GM23338 (cell line): Measurements from ENCODE around the gene MAPK12. TPM values are rescaled to one million over a fixed set of nuclear protein-coding genes. Genes with fewer than 3 reads are reported as not detected.
A peak's percentile ranks its signal among the peaks of the same experiment; 100 is the strongest.

Experiments
- ATAC-seq: fragments of 200-7000 bp; cut with Tn5 transposase; 3 replicates; pipeline ENCODE4 v1.9.1; 2020
- DNase-seq: peaks from one replicate; pipeline ENCODE4 v3.0.0-alpha.2; 2015; ENCODE audit warnings: low spot score
- H2AFZ ChIP-seq: fragments of 200-600 bp; sonication (generic); 2 replicates; pipeline ENCODE4 v1.8.0; 2016; ENCODE audit warnings: antibody characterized with exemption, mild to moderate bottlenecking, moderate library complexity
- H3F3A ChIP-seq: fragments of 200-600 bp; sonication (generic); replicated peaks from 2 replicates; pipeline ENCODE4 v1.8.0; 2017; ENCODE audit warnings: antibody characterized with exemption, mixed run types, low read depth
- H3K27ac ChIP-seq: fragments of 200-600 bp; sonication (generic); 2 replicates; pipeline ENCODE4 v1.6.1; 2016; ENCODE audit warnings: low read depth
- H3K27me3 ChIP-seq: fragments of 200-600 bp; sonication (generic); 2 replicates; pipeline ENCODE4 v1.8.0; 2016; ENCODE audit warnings: mild to moderate bottlenecking, mixed run types, moderate library complexity; ENCODE audit not compliant: insufficient read depth
- H3K36me3 ChIP-seq: fragments of 200-600 bp; sonication (generic); 2 replicates; pipeline ENCODE4 v1.8.0; 2016; ENCODE audit warnings: mild to moderate bottlenecking; ENCODE audit not compliant: insufficient read depth
- H3K4me1 ChIP-seq: fragments of 200-600 bp; sonication (generic); 2 replicates; pipeline ENCODE4 v1.8.0; 2016; ENCODE audit warnings: mild to moderate bottlenecking, moderate library complexity; ENCODE audit not compliant: insufficient read depth
- H3K4me2 ChIP-seq: fragments of 200-600 bp; sonication (generic); 2 replicates; pipeline ENCODE4 v1.7.1; 2017; ENCODE audit warnings: mixed run types
- H3K4me3 ChIP-seq: fragments of 200-600 bp; sonication (generic); 2 replicates; pipeline ENCODE4 v1.6.1; 2016; ENCODE audit warnings: mixed run types
- H3K79me2 ChIP-seq: fragments of 200-600 bp; sonication (generic); replicated peaks from 2 replicates; pipeline ENCODE4 v1.8.0; 2017; ENCODE audit warnings: mild to moderate bottlenecking; ENCODE audit not compliant: insufficient read depth
- H3K9me2 ChIP-seq: fragments of 200-600 bp; sonication (generic); 2 replicates; pipeline ENCODE4 v1.8.0; 2017; ENCODE audit not compliant: insufficient read depth
- H4K20me1 ChIP-seq: fragments of 200-600 bp; sonication (generic); replicated peaks from 2 replicates; pipeline ENCODE4 v1.8.0; 2017; ENCODE audit warnings: mild to moderate bottlenecking; ENCODE audit not compliant: insufficient read depth
- H3K27ac Mint-ChIP-seq: 2 replicates; pipeline ENCODE4 v1.8.0; 2020; ENCODE audit warnings: inconsistent platforms, mild to moderate bottlenecking, moderate library complexity, mixed read lengths
- H3K27me3 Mint-ChIP-seq: 3 replicates; pipeline ENCODE4 v1.8.0; 2022; ENCODE audit warnings: low read depth, mild to moderate bottlenecking, moderate library complexity, mixed read lengths, inconsistent platforms; ENCODE audit not compliant: insufficient read depth, poor library complexity
- H3K36me3 Mint-ChIP-seq: 3 replicates; pipeline ENCODE4 v1.8.0; 2021; ENCODE audit warnings: low read depth, mild to moderate bottlenecking, inconsistent platforms, moderate library complexity, mixed read lengths
- H3K4me1 Mint-ChIP-seq: 3 replicates; pipeline ENCODE4 v1.8.0; 2020; ENCODE audit warnings: mild to moderate bottlenecking, inconsistent platforms, mixed read lengths
- H3K4me3 Mint-ChIP-seq: 3 replicates; pipeline ENCODE4 v1.8.0; 2021; ENCODE audit warnings: moderate library complexity, mild to moderate bottlenecking, inconsistent platforms, mixed read lengths
- H3K9me3 Mint-ChIP-seq: 3 replicates; pipeline ENCODE4 v1.8.0; 2020; ENCODE audit warnings: moderate library complexity, mild to moderate bottlenecking, inconsistent platforms, mixed read lengths
- CTCF ChIP-seq, 2 experiments: fragments of 200-600 bp in 1 of 2; sonication (generic) in 1 of 2; conservative IDR thresholded peaks; 2 replicates each; pipeline versions ENCODE4 v1.5.1 to v1.6.1; 2016 to 2017; ENCODE audit warnings: antibody characterized with exemption in 2 of 2, low read depth in 2 of 2, mild to moderate bottlenecking in 2 of 2, moderate library complexity in 1 of 2
- EZH2 ChIP-seq: fragments of 200-600 bp; sonication (generic); IDR thresholded peaks from one replicate; pipeline ENCODE4 v1.8.0; 2017; ENCODE audit warnings: antibody characterized with exemption, mild to moderate bottlenecking, low read depth; ENCODE audit not compliant: unreplicated experiment
- POLR2AphosphoS5 ChIP-seq: IDR thresholded peaks from 2 replicates; pipeline ENCODE4 v1.6.1; 2016; ENCODE audit warnings: antibody characterized with exemption, low read depth
- polyA plus RNA-seq: library from polyadenylated mRNA; unstranded; fragments of >200 nt; fragmentation: Nextera tagmentation; extraction: Ambion mirVana; gene quantifications from 2 replicates; pipeline ENCODE4 v1.2.1, GENCODE V29; 2016
- total RNA-seq: library from RNA; depleted of rRNA; stranded (reverse); fragments of >200 nt; shearing (Covaris generic); gene quantifications from 2 replicates; pipeline ENCODE4 v1.2.3, GENCODE V29; 2014
- TF ChIP-seq, protein P1 (sequence below): fragments of 250-450 bp; sonication (Bioruptor Pico); IDR thresholded peaks from 2 replicates; pipeline ENCODE4 v1.5.0; 2020; ENCODE audit warnings: mild to moderate bottlenecking, moderate library complexity

MAPK12 gene
- total and polyA plus RNA-seq, 2 experiments from 2014 or later, result 10.4 to 26.1 TPM

- DNase-seq, result no peak
- H3K4me2 ChIP-seq, result no peak overlapping the region
Observed at GRCh38 chr22:50221410-50222300, 39.8 kb downstream of the MAPK12 start.

More at GRCh38 chr22:50221410-50222300, 39.8 kb downstream of the MAPK12 start:
- peaks cover 5% of the 10 kb centered on the region; the same call in 1 of the 2 replicates for H4K20me1 ChIP-seq
- no peak overlapping the region for H3K4me3 ChIP-seq
- no peak overlapping the region for H3K4me3 Mint-ChIP-seq
- no peaks in the 10 kb centered on the region for H3K36me3 ChIP-seq
- H3K27ac ChIP-seq, result no peak overlapping the region
- H3K27ac Mint-ChIP-seq, result no peak overlapping the region
- H3K4me1 ChIP-seq, result no peaks in the 10 kb centered on the region; the same call in 1 of the 2 replicates
- H3K27me3 ChIP-seq, result no peaks in the 10 kb centered on the region
- H3K9me2 ChIP-seq, result no peaks in the 10 kb centered on the region
- no peaks in the 10 kb centered on the region for H3F3A ChIP-seq
- no peaks in the 10 kb centered on the region for H3K9me3 Mint-ChIP-seq
- H3K4me1 Mint-ChIP-seq, result peaks cover 2% of the 10 kb centered on the region; the same call in 1 of the 3 replicates
- H3K79me2 ChIP-seq, result no peaks in the 10 kb centered on the region
- peaks cover 53% of the 10 kb centered on the region for H3K36me3 Mint-ChIP-seq
- H3K27me3 Mint-ChIP-seq, result peaks cover 7% of the 10 kb centered on the region
- ATAC-seq, result peak; percentile 13
- TF ChIP-seq, protein P1, sequence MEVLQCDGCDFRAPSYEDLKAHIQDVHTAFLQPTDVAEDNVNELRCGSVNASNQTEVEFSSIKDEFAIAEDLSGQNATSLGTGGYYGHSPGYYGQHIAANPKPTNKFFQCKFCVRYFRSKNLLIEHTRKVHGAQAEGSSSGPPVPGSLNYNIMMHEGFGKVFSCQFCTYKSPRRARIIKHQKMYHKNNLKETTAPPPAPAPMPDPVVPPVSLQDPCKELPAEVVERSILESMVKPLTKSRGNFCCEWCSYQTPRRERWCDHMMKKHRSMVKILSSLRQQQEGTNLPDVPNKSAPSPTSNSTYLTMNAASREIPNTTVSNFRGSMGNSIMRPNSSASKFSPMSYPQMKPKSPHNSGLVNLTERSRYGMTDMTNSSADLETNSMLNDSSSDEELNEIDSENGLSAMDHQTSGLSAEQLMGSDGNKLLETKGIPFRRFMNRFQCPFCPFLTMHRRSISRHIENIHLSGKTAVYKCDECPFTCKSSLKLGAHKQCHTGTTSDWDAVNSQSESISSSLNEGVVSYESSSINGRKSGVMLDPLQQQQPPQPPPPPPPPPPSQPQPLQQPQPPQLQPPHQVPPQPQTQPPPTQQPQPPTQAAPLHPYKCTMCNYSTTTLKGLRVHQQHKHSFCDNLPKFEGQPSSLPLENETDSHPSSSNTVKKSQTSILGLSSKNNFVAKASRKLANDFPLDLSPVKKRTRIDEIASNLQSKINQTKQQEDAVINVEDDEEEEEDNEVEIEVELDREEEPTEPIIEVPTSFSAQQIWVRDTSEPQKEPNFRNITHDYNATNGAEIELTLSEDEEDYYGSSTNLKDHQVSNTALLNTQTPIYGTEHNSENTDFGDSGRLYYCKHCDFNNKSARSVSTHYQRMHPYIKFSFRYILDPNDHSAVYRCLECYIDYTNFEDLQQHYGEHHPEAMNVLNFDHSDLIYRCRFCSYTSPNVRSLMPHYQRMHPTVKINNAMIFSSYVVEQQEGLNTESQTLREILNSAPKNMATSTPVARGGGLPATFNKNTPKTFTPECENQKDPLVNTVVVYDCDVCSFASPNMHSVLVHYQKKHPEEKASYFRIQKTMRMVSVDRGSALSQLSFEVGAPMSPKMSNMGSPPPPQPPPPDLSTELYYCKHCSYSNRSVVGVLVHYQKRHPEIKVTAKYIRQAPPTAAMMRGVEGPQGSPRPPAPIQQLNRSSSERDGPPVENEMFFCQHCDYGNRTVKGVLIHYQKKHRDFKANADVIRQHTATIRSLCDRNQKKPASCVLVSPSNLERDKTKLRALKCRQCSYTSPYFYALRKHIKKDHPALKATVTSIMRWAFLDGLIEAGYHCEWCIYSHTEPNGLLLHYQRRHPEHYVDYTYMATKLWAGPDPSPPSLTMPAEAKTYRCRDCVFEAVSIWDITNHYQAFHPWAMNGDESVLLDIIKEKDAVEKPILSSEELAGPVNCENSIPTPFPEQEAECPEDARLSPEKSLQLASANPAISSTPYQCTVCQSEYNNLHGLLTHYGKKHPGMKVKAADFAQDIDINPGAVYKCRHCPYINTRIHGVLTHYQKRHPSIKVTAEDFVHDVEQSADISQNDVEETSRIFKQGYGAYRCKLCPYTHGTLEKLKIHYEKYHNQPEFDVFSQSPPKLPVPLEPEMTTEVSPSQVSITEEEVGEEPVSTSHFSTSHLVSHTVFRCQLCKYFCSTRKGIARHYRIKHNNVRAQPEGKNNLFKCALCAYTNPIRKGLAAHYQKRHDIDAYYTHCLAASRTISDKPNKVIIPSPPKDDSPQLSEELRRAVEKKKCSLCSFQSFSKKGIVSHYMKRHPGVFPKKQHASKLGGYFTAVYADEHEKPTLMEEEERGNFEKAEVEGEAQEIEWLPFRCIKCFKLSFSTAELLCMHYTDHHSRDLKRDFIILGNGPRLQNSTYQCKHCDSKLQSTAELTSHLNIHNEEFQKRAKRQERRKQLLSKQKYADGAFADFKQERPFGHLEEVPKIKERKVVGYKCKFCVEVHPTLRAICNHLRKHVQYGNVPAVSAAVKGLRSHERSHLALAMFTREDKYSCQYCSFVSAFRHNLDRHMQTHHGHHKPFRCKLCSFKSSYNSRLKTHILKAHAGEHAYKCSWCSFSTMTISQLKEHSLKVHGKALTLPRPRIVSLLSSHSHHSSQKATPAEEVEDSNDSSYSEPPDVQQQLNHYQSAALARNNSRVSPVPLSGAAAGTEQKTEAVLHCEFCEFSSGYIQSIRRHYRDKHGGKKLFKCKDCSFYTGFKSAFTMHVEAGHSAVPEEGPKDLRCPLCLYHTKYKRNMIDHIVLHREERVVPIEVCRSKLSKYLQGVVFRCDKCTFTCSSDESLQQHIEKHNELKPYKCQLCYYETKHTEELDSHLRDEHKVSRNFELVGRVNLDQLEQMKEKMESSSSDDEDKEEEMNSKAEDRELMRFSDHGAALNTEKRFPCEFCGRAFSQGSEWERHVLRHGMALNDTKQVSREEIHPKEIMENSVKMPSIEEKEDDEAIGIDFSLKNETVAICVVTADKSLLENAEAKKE (CRISPR knock-in tag), result no peak
- TF ChIP-seq CTCF (conservative IDR thresholded peaks at IDR 0.05; ENCODE audit: low read depth in 2 of 2) (peak in 1 of 2 experiments; percentile 54; a peak in 2 of 4 replicates), POLR2AphosphoS5 (no peak), EZH2 (no peak)
- no peak overlapping the region for H2AFZ ChIP-seq
